HUES6 (cell line): ENCODE data around the gene FREM1.

Source experiments
- H3K27ac ChIP-seq: 2 replicates; pipeline ENCODE4 v1.7.0; 2013; ENCODE audit warnings: low read depth, mild to moderate bottlenecking, low read length, inconsistent platforms
- H3K27me3 ChIP-seq: 2 replicates; pipeline ENCODE4 v1.6.1; 2013; ENCODE audit warnings: low read length; ENCODE audit not compliant: control insufficient read depth, insufficient read depth
- H3K36me3 ChIP-seq: 2 replicates; pipeline ENCODE4 v1.6.1; 2013; ENCODE audit warnings: low read length; ENCODE audit not compliant: control insufficient read depth, insufficient read depth
- H3K4me1 ChIP-seq: 2 replicates; pipeline ENCODE4 v1.6.1; 2013; ENCODE audit warnings: low read length; ENCODE audit not compliant: control insufficient read depth, insufficient read depth
- H3K4me3 ChIP-seq: 2 replicates; pipeline ENCODE4 v1.5.1; 2013; ENCODE audit warnings: low read depth, low read length
- H3K9ac ChIP-seq: one replicate; pipeline ENCODE4 v1.6.1; 2013; ENCODE audit warnings: mild to moderate bottlenecking, low read length
- H3K9me3 ChIP-seq: 2 replicates; pipeline ENCODE4 v1.6.1; 2013; ENCODE audit warnings: low read depth, low read length; ENCODE audit not compliant: control insufficient read depth, insufficient read depth

The FREM1 gene

GRCh38 chr9:14783358-14783757 lies 126.9 kb downstream of the FREM1 start:
- Histone ChIP-seq H3K27me3 (no peaks in the 10 kb centered on the region), H3K36me3 (no peaks in the 10 kb centered on the region; the same call in 1 of the 2 replicates), H3K4me1 (peaks cover 4% of the 10 kb centered on the region; the same call in 1 of the 2 replicates), H3K27ac (no peak overlapping the region), H3K9me3 (no peaks in the 10 kb centered on the region), H3K9ac (no peak overlapping the region), H3K4me3 (no peak overlapping the region)

GRCh38 chr9:14782286-14783051 lies 127.8 kb downstream of the FREM1 start:
- H3K36me3 ChIP-seq, result no peaks in the 10 kb centered on the region; the same call in 1 of the 2 replicates
- H3K9ac ChIP-seq, result no peak overlapping the region
- no peaks in the 10 kb centered on the region for H3K27me3 ChIP-seq
- H3K9me3 ChIP-seq, result no peaks in the 10 kb centered on the region
- H3K27ac ChIP-seq, result no peak overlapping the region
- no peak overlapping the region for H3K4me3 ChIP-seq
- peaks cover 4% of the 10 kb centered on the region; the same call in 1 of the 2 replicates for H3K4me1 ChIP-seq

GRCh38 chr9:14780693-14781092 lies 129.5 kb downstream of the FREM1 start:
- Histone ChIP-seq H3K9ac (no peak overlapping the region), H3K27me3 (no peaks in the 10 kb centered on the region), H3K4me1 (peaks cover 4% of the 10 kb centered on the region; the same call in 1 of the 2 replicates), H3K36me3 (no peaks in the 10 kb centered on the region; the same call in 1 of the 2 replicates), H3K9me3 (no peaks in the 10 kb centered on the region), H3K27ac (no peak overlapping the region), H3K4me3 (no peak overlapping the region)

- no peaks in the 10 kb centered on the region; the same call in 1 of the 2 replicates for H3K36me3 ChIP-seq
- H3K4me3 ChIP-seq, result no peak overlapping the region
- H3K27ac ChIP-seq, result no peak overlapping the region
- H3K9me3 ChIP-seq, result no peaks in the 10 kb centered on the region
- peaks cover 4% of the 10 kb centered on the region; the same call in 1 of the 2 replicates for H3K4me1 ChIP-seq
- H3K27me3 ChIP-seq, result no peaks in the 10 kb centered on the region
- H3K9ac ChIP-seq, result no peak overlapping the region
Observed at GRCh38 chr9:14780251-14780650, 130.0 kb downstream of the FREM1 start.

GRCh38 chr9:14779566-14780022 lies 130.6 kb downstream of the FREM1 start:
- Histone ChIP-seq H3K4me3 (no peak overlapping the region), H3K36me3 (no peaks in the 10 kb centered on the region), H3K9me3 (no peaks in the 10 kb centered on the region), H3K4me1 (peaks cover 4% of the 10 kb centered on the region; the same call in 1 of the 2 replicates), H3K27me3 (no peaks in the 10 kb centered on the region), H3K27ac (no peak overlapping the region), H3K9ac (no peak overlapping the region)

GRCh38 chr9:14778565-14778964 lies 131.7 kb downstream of the FREM1 start:
- no peak overlapping the region for H3K9ac ChIP-seq
- no peak overlapping the region for H3K4me3 ChIP-seq
- H3K36me3 ChIP-seq, result no peaks in the 10 kb centered on the region
- no peaks in the 10 kb centered on the region for H3K27me3 ChIP-seq
- no peak overlapping the region for H3K27ac ChIP-seq
- peaks cover 4% of the 10 kb centered on the region; the same call in 1 of the 2 replicates for H3K4me1 ChIP-seq
- no peaks in the 10 kb centered on the region for H3K9me3 ChIP-seq

- Histone ChIP-seq H3K27ac (no peak overlapping the region), H3K4me1 (no peaks in the 10 kb centered on the region), H3K36me3 (no peaks in the 10 kb centered on the region), H3K27me3 (no peaks in the 10 kb centered on the region), H3K9ac (no peak overlapping the region), H3K4me3 (no peak overlapping the region), H3K9me3 (no peaks in the 10 kb centered on the region)
Observed at GRCh38 chr9:14775917-14776316, 134.3 kb downstream of the FREM1 start.

- Histone ChIP-seq H3K4me1 (0 out of 2 replicates have a peak, but pooled peaks cover 3% of the 10 kb centered on the region), H3K4me3 (no peak overlapping the region), H3K9ac (no peak overlapping the region), H3K27me3 (no peaks in the 10 kb centered on the region), H3K9me3 (no peaks in the 10 kb centered on the region), H3K36me3 (no peaks in the 10 kb centered on the region), H3K27ac (no peak overlapping the region)
Observed at GRCh38 chr9:14770592-14770991, 139.6 kb downstream of the FREM1 start.

GRCh38 chr9:14769230-14769571 lies 141.0 kb downstream of the FREM1 start:
- no peak overlapping the region for H3K9ac ChIP-seq
- H3K4me3 ChIP-seq, result no peak overlapping the region
- no peaks in the 10 kb centered on the region for H3K36me3 ChIP-seq

GRCh38 chr9:14768405-14769229 lies 141.6 kb downstream of the FREM1 start:
- Histone ChIP-seq H3K9me3 (no peaks in the 10 kb centered on the region), H3K36me3 (no peaks in the 10 kb centered on the region), H3K27ac (no peak overlapping the region), H3K4me1 (0 out of 2 replicates have a peak, but pooled peaks cover 3% of the 10 kb centered on the region), H3K9ac (no peak overlapping the region), H3K4me3 (no peak overlapping the region), H3K27me3 (no peaks in the 10 kb centered on the region)

More at GRCh38 chr9:14769230-14769571, 141.0 kb downstream of the FREM1 start:
- Histone ChIP-seq H3K27ac (no peak overlapping the region), H3K4me1 (0 out of 2 replicates have a peak, but pooled peaks cover 3% of the 10 kb centered on the region), H3K27me3 (no peaks in the 10 kb centered on the region), H3K9me3 (no peaks in the 10 kb centered on the region)

GRCh38 chr9:14766299-14766698 lies 143.9 kb downstream of the FREM1 start:
- Histone ChIP-seq H3K9ac (no peak overlapping the region), H3K4me1 (0 out of 2 replicates have a peak, but pooled peaks cover 3% of the 10 kb centered on the region), H3K27ac (no peak overlapping the region), H3K27me3 (no peaks in the 10 kb centered on the region), H3K4me3 (no peak overlapping the region), H3K9me3 (no peaks in the 10 kb centered on the region), H3K36me3 (no peaks in the 10 kb centered on the region)
